Epithelial cell of proximal tubule (primary cell): ENCODE measurements around the gene MIOX. TPM values are rescaled to one million over a fixed set of nuclear protein-coding genes. Genes with fewer than 3 reads are reported as not detected.

ENCODE experiments used
- DNase-seq: peaks from one replicate; pipeline ENCODE4 v3.0.0-alpha.2; 2011; ENCODE audit warnings: low read depth
- H3K4me3 ChIP-seq: 2 replicates; pipeline ENCODE4 v1.5.1; 2011; ENCODE audit warnings: low read depth, mild to moderate bottlenecking, low read length
- total RNA-seq: library from RNA; depleted of rRNA; stranded (reverse); fragments of >200 nt; gene quantifications from 2 replicates; pipeline ENCODE4 v1.2.3, GENCODE V29; 2015
- TF ChIP-seq, protein P1 (sequence below): conservative IDR thresholded peaks from 2 replicates; pipeline ENCODE4 v1.5.1; 2012; ENCODE audit warnings: low read depth, mild to moderate bottlenecking, low read length

Gene MIOX
- total RNA-seq, 1 donor from 2014 or later: not detected

DNA sequence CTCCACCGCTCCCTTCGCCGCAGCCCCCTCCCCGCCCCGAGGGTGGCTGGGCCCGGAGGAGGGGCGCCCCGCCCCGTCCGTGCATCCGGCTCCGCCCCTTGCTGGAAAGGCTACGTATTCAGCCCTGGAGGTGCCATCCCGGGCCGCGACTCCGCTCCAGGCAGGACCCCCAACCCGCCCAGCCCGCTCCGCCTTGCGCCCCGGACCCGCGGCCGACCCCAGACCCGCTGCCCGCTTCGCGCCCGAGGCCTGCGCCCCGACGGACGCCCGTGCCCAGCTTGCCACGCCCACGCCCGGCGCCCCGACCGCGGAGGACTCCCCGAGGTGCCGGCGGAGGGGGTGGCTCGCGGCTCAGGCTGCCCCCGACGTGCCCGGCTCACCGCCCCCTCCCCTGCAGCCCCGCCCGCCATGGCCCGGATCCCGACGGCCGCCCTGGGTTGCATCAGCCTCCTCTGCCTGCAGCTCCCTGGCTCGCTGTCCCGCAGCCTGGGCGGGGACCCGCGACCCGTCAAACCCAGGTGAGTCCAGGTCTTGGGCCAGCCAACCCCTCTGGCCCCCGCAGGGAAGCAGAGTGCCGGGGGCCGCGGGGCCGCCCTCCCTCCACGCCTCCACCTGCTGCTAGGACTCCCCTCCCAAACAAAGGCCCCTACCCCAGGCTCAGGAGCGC lies 5.1 kb upstream of the MIOX start, which contains the start of gene ADM2:
ADM2 (plus strand) TSS at position 104 of the 667 bp plus-strand sequence; CDS start at position 409, 305 bp downstream.
- peak within 1 kb of the TSS; percentile 70 for H3K4me3 ChIP-seq
- DNase-seq: no peak
- TF ChIP-seq, protein P1, sequence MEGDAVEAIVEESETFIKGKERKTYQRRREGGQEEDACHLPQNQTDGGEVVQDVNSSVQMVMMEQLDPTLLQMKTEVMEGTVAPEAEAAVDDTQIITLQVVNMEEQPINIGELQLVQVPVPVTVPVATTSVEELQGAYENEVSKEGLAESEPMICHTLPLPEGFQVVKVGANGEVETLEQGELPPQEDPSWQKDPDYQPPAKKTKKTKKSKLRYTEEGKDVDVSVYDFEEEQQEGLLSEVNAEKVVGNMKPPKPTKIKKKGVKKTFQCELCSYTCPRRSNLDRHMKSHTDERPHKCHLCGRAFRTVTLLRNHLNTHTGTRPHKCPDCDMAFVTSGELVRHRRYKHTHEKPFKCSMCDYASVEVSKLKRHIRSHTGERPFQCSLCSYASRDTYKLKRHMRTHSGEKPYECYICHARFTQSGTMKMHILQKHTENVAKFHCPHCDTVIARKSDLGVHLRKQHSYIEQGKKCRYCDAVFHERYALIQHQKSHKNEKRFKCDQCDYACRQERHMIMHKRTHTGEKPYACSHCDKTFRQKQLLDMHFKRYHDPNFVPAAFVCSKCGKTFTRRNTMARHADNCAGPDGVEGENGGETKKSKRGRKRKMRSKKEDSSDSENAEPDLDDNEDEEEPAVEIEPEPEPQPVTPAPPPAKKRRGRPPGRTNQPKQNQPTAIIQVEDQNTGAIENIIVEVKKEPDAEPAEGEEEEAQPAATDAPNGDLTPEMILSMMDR: no peak

DNA sequence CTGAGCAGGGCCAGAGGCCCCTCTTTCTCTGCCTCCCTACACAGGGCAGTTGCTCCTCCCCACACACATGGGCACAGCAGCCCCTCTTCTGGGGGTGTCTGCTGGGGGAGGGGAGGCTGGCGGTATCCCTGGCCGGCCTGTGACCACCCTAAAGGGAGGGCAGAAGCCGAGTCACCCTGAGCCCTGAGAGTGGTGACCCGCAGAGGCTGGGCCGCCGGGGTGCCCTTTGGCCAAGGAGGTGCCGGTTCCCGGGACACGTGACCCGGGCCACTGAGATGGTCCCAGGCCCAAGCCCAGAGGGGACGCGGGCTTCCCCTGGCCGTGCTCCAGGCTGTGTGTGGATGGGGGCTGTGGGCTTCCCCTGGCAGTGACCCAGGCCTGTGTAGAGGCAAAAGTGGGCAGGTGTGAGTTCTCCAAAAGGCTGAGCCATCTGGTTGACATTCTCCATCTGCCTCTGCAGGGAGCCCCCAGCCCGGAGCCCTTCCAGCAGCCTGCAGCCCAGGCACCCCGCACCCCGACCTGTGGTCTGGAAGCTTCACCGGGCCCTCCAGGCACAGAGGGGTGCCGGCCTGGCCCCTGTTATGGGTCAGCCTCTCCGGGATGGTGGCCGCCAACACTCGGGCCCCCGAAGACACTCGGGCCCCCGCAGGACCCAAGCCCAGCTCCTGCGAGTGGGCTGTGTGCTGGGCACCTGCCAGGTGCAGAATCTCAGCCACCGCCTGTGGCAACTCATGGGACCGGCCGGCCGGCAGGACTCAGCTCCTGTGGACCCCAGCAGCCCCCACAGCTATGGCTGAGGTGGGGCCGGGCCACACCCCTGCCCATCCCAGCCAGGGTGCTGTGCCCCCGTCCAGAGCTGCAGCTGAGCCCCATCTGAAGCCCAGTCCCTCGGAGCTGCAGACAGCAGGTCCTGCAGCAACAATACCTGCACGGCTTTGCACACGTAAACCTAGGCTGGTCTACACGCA lies 4.3 kb upstream of the MIOX start:
- peak overlapping the region; percentile 70 for H3K4me3 ChIP-seq
- TF ChIP-seq, protein P1: no peak
- no peak for DNase-seq

DNA sequence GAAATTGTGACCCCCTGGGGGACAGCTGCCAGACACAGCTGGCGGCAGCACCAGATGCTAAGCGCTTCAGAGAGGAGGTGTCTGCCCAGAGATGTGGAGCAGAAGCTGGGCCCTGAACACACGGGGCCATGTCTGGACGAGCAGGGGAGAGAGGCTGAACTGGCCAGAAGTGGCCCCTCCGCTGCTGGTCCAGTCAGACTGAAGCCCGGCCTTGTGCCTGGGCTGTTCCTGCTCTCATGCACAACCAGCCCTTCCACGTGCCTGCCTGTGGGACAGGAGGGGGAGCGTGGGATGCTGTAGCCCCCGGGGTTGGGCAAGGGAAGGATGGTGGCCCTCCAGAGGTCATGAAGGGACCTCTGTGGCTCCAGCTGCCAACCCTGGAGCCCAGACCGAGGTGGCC lies 3.6 kb upstream of the MIOX start:
- DNase-seq: no peak
- TF ChIP-seq, protein P1: no peak
- peak overlapping the region; percentile 70 for H3K4me3 ChIP-seq

DNA sequence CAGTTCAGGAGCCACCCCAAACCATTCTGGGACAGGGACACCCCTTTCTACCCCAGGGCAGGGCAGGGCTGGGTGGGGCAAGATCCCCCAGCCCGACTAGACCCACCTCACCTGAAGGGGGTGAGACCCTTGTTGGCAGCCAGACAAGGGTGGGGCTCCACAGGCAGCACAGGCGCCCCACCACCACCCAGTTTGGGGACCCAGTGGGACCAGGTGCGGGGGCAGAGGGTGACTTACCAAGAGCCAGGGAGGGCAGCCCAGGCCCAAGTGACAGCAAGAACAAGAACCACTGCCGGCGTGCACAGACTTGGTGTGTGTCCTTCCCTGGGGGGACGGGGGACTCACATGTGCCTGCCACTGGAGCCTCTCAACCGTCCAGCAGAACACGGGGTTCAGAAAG lies 3.1 kb upstream of the MIOX start:
- H3K4me3 ChIP-seq: peak overlapping the region; percentile 16
- DNase-seq: no peak
- TF ChIP-seq, protein P1: no peak

DNA sequence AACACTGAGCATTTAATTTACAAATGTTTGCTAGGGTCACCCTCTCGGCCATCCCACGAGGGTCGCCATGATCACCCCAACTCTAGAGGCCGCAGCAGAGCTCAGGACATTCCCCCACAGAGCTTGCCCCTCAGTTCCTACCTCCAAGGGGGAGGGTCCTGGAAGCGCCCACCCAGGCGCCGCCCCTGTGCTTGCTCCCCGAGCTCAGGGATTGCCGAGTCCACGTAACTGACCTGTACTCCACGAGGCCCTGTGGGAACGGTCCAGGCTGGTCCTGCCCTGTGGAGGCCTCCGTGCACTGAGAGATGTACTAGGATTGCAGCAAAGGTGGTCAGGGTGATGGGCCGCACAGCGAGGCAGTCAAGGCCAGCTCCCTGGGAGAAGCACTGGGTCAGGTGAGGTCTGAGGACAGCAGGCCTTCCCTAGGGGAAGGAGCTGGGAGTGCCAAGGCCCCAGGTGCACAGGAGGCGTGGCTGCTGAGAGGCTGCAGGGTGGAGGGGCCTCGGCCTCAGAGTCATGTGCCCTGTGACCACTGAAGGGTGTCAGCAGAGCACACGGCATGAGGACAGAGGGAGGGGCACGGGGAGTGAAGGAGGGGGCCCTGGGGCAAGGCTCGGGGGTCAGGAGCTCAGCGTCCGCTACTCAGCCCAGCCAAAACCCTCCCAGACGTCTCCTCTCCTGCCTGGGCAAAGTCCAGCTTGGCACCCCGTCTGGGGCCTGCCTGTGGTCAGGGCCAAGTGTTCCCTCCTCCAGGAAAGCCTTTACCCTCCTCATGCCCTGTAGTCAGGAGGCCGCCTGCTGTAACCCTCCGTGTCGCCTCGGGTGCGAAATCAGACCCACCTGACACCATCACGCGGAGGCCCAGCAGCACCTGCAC lies 2.4 kb upstream of the MIOX start:
- TF ChIP-seq, protein P1: no peak
- H3K4me3 ChIP-seq: peak overlapping the region; percentile 16
- DNase-seq: no peak
